Central memory CD8-positive, alpha-beta T cell (primary cell): ENCODE results near the gene HCN1.

Experiments
- ATAC-seq: fragments of 150-1000 bp; cut with Tn5 transposase; replicated peaks from 2 replicates; pipeline ENCODE4 v1.10.0; 2022; ENCODE audit warnings: mild to moderate bottlenecking, moderate FRiP score, moderate number of reproducible peaks; ENCODE audit not compliant: poor library complexity, severe bottlenecking; ENCODE audit errors: extremely low read depth
- DNase-seq, 2 donors: peaks; one replicate each; pipeline ENCODE4 v3.0.0; 2021; ENCODE audit warnings: low spot score in 2 of 2
- H3K27ac Mint-ChIP-seq: one replicate; pipeline ENCODE4 v1.8.0; 2022; ENCODE audit warnings: low read depth, mild to moderate bottlenecking, moderate library complexity, mixed read lengths
- H3K27me3 Mint-ChIP-seq: one replicate; pipeline ENCODE4 v1.8.0; 2022; ENCODE audit warnings: mixed read lengths
- H3K36me3 Mint-ChIP-seq: one replicate; pipeline ENCODE4 v1.8.0; 2022; ENCODE audit warnings: mild to moderate bottlenecking, moderate library complexity, mixed read lengths; ENCODE audit not compliant: insufficient read depth
- H3K4me1 Mint-ChIP-seq: one replicate; pipeline ENCODE4 v1.8.0; 2022; ENCODE audit warnings: mixed read lengths
- H3K4me3 Mint-ChIP-seq: one replicate; pipeline ENCODE4 v1.8.0; 2022; ENCODE audit warnings: mild to moderate bottlenecking, moderate library complexity, mixed read lengths
- H3K9me3 Mint-ChIP-seq: one replicate; pipeline ENCODE4 v1.8.0; 2022; ENCODE audit warnings: mixed read lengths

HCN1 gene

GRCh38 chr5:45680950-45681349, 15.2 kb downstream of the HCN1 start:
- ATAC-seq (no peak), DNase-seq (no peak)
- Mint-ChIP-seq H3K27ac (no peak overlapping the region), H3K4me1 (no peaks in the 10 kb centered on the region), H3K9me3 (peaks cover 18% of the 10 kb centered on the region), H3K4me3 (no peak overlapping the region), H3K36me3 (no peaks in the 10 kb centered on the region), H3K27me3 (no peaks in the 10 kb centered on the region)

- no peaks in the 10 kb centered on the region for H3K36me3 Mint-ChIP-seq
- no peak for ATAC-seq
- DNase-seq = no peak
These were observed 18.7 kb downstream of the HCN1 start for GRCh38 chr5:45677524-45677923.

DNA sequence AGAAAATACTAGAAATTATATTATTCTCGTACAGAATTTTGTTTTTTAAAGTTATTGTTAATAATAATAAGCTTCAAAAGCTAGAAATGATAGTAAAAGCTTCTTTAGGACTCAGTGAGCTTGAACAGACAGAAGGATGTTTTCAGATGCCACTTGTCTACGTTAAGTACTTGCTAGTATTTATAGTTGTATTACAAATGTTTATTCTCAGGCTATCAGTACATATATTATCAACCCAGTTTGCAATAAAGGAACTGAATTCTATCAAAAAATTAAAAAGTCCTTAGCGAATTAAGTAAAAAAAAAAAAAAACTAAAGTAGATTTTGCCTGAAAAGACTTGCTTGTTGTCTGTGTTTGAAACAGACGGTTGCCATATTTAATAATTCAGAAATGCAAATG, 23.9 kb downstream of the HCN1 start:
- DNase-seq (no peak), ATAC-seq (no peak)
- Mint-ChIP-seq H3K36me3 (no peaks in the 10 kb centered on the region), H3K4me3 (no peak overlapping the region), H3K4me1 (no peaks in the 10 kb centered on the region), H3K9me3 (peaks cover 26% of the 10 kb centered on the region), H3K27me3 (no peaks in the 10 kb centered on the region), H3K27ac (no peak overlapping the region)

More at GRCh38 chr5:45677524-45677923, 18.7 kb downstream of the HCN1 start:
- H3K4me3 Mint-ChIP-seq = no peak overlapping the region
- H3K4me1 Mint-ChIP-seq = no peaks in the 10 kb centered on the region
- no peaks in the 10 kb centered on the region for H3K27me3 Mint-ChIP-seq
- H3K9me3 Mint-ChIP-seq = peaks cover 24% of the 10 kb centered on the region
- no peak overlapping the region for H3K27ac Mint-ChIP-seq

- Mint-ChIP-seq H3K4me3 (no peak overlapping the region), H3K4me1 (no peaks in the 10 kb centered on the region)
- no peak for DNase-seq
These were observed 47.4 kb downstream of the HCN1 start for GRCh38 chr5:45648744-45649143.

DNA sequence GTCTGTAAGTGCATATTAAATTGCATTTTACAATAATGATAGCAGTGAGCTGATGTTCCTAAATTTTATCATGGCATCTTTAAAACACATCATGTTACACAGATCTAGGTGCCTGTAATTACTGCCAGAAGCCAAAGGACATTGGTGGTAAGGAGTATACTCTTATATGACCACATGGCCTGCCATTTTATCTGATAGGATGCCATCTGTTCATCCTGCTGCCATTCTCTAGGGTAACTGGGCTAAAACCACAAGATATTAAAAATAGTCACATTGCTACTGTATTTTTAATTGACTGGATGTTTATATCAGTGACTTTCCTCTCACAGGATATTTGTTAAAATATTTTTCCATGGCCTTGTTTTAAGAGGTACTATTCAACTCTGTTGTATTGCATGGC, 53.1 kb downstream of the HCN1 start:
- Mint-ChIP-seq H3K27me3 (no peaks in the 10 kb centered on the region), H3K4me1 (no peaks in the 10 kb centered on the region), H3K27ac (no peak overlapping the region), H3K36me3 (no peaks in the 10 kb centered on the region), H3K9me3 (peaks cover 14% of the 10 kb centered on the region), H3K4me3 (no peak overlapping the region)
- no peak for DNase-seq
- no peak for ATAC-seq

More at GRCh38 chr5:45648744-45649143, 47.4 kb downstream of the HCN1 start:
- Mint-ChIP-seq H3K27me3 (no peaks in the 10 kb centered on the region), H3K36me3 (peaks cover 1% of the 10 kb centered on the region), H3K9me3 (peaks cover 24% of the 10 kb centered on the region), H3K27ac (no peak overlapping the region)
- ATAC-seq = no peak

DNA sequence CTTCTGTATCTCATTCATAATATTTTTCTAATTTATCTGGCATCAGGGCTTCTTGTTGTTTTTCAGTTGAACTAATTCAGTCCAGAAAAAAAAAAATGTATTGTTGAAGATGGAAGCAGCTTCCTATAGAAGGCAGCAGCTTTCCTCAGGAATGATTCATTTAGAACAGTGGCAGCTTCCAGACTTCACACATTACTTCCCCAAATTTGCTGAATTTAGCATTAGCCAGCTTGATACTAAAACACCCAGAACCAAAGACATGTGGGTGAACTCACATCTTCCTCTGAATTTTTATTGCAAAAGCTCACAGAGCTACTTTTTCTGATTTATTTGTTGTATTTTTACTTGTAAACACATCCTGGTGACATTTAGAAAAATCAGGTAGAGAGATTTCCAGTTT, 53.8 kb downstream of the HCN1 start:
- no peak for ATAC-seq
- no peak for DNase-seq
- no peaks in the 10 kb centered on the region for H3K27me3 Mint-ChIP-seq
- H3K27ac Mint-ChIP-seq = no peak overlapping the region
- H3K9me3 Mint-ChIP-seq = peaks cover 16% of the 10 kb centered on the region
- H3K4me3 Mint-ChIP-seq = no peak overlapping the region
- H3K36me3 Mint-ChIP-seq = no peaks in the 10 kb centered on the region
- no peaks in the 10 kb centered on the region for H3K4me1 Mint-ChIP-seq

GRCh38 chr5:45639040-45639439, 57.1 kb downstream of the HCN1 start:
- H3K4me1 Mint-ChIP-seq = no peaks in the 10 kb centered on the region
- no peak for ATAC-seq
- H3K27ac Mint-ChIP-seq = no peak overlapping the region
- no peaks in the 10 kb centered on the region for H3K36me3 Mint-ChIP-seq
- no peak overlapping the region for H3K4me3 Mint-ChIP-seq
- H3K9me3 Mint-ChIP-seq = peaks cover 23% of the 10 kb centered on the region
- no peaks in the 10 kb centered on the region for H3K27me3 Mint-ChIP-seq
- DNase-seq = no peak

DNA sequence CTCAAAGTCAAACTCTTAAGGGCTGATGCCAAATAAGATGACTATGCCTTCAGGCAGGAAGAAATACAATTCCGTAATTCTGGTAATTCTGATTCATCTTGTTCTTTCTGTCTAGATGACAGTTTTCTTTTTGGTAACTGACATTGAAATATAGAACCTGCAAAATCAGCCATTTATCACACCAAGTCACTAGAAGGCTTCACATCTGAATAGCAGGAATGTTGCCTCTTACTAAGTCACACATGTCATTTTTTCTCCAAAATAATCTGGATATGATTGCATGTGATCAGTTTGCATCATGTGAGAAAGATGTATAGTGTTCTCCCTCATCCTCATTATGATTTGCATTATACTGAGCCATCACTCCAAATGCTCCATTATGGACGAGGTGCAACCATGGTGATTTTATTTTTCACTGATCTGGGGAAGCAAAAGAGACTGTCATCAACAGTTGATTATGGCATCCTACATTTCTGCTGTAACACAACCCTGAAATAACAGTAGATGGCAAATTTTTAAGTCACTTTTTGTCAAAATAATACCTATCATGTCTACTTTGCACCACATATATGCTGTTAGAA, 69.0 kb downstream of the HCN1 start:
- Mint-ChIP-seq H3K4me3 (no peak overlapping the region), H3K4me1 (no peaks in the 10 kb centered on the region), H3K36me3 (no peaks in the 10 kb centered on the region), H3K9me3 (peaks cover 17% of the 10 kb centered on the region), H3K27ac (no peak overlapping the region), H3K27me3 (no peaks in the 10 kb centered on the region)
- ATAC-seq (no peak), DNase-seq (no peak)

- no peaks in the 10 kb centered on the region for H3K4me1 Mint-ChIP-seq
These were observed 72.3 kb downstream of the HCN1 start for GRCh38 chr5:45623832-45624231.

DNA sequence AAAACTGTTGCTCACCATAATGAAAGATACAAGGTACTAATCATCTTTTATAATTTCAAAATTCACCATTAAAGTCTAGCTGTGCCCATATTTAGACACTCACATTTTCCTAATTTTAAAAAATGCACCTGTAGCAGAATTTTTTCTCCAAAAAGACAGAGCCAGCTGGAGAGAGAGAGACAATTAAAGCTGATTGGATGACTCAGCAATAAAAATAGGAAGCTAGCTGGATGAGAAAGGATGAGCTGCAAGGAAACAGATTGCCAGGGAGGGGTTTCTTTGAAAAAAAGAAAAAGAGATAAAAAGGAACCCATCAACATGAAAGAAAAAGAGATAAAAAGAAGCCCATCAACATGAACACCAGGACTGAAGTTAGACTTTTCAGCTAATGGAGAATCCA, 73.8 kb downstream of the HCN1 start:
- no peaks in the 10 kb centered on the region for H3K4me1 Mint-ChIP-seq
- no peaks in the 10 kb centered on the region for H3K27me3 Mint-ChIP-seq
- DNase-seq (no peak), ATAC-seq (no peak)
- H3K9me3 Mint-ChIP-seq = peaks cover 27% of the 10 kb centered on the region
- H3K36me3 Mint-ChIP-seq = no peaks in the 10 kb centered on the region
- no peak overlapping the region for H3K4me3 Mint-ChIP-seq
- no peak overlapping the region for H3K27ac Mint-ChIP-seq

More at GRCh38 chr5:45623832-45624231, 72.3 kb downstream of the HCN1 start:
- Mint-ChIP-seq H3K27ac (no peak overlapping the region), H3K27me3 (no peaks in the 10 kb centered on the region), H3K9me3 (peaks cover 17% of the 10 kb centered on the region), H3K4me3 (no peak overlapping the region), H3K36me3 (no peaks in the 10 kb centered on the region)
- DNase-seq (no peak), ATAC-seq (no peak)

GRCh38 chr5:45617859-45618416, 78.2 kb downstream of the HCN1 start:
- H3K4me1 Mint-ChIP-seq = no peaks in the 10 kb centered on the region
- H3K27me3 Mint-ChIP-seq = no peaks in the 10 kb centered on the region
- H3K27ac Mint-ChIP-seq = no peak overlapping the region
- H3K36me3 Mint-ChIP-seq = no peaks in the 10 kb centered on the region
- H3K9me3 Mint-ChIP-seq = peaks cover 10% of the 10 kb centered on the region
- H3K4me3 Mint-ChIP-seq = no peak overlapping the region
- DNase-seq = no peak
- ATAC-seq = no peak

GRCh38 chr5:45609661-45610060, 86.5 kb downstream of the HCN1 start:
- DNase-seq = no peak
- Mint-ChIP-seq H3K27ac (no peak overlapping the region), H3K4me1 (no peaks in the 10 kb centered on the region), H3K27me3 (no peaks in the 10 kb centered on the region), H3K4me3 (no peak overlapping the region), H3K9me3 (peaks cover 8% of the 10 kb centered on the region), H3K36me3 (no peaks in the 10 kb centered on the region)
- ATAC-seq = no peak

GRCh38 chr5:45604092-45604491, 92.1 kb downstream of the HCN1 start:
- DNase-seq = no peak
- no peaks in the 10 kb centered on the region for H3K4me1 Mint-ChIP-seq
- H3K9me3 Mint-ChIP-seq = peaks cover 7% of the 10 kb centered on the region
- no peaks in the 10 kb centered on the region for H3K27me3 Mint-ChIP-seq
- H3K27ac Mint-ChIP-seq = no peak overlapping the region
- no peaks in the 10 kb centered on the region for H3K36me3 Mint-ChIP-seq
- H3K4me3 Mint-ChIP-seq = no peak overlapping the region
- ATAC-seq = no peak
